ENCODE data around the gene PNPLA6. TPM values are rescaled to one million over a fixed set of nuclear protein-coding genes. Genes with fewer than 3 reads are reported as not detected.

PNPLA6 gene
- total RNA-seq, 1 donor from 2014 or later: 190 TPM

GRCh38 chr19:7492558-7492957 lies 43.0 kb upstream of the PNPLA6 start:
- Histone ChIP-seq H3K36me3 (no peaks in the 10 kb centered on the region), H3K27me3 (no peaks in the 10 kb centered on the region), H3K27ac (peak overlapping the region; percentile 36), H3K4me1 (peaks cover 15% of the 10 kb centered on the region), H3K4me3 (no peak overlapping the region), H3K9me3 (no peaks in the 10 kb centered on the region)
- TF ChIP-seq CTCF (IDR thresholded peaks at IDR 0.05): no peak
- intact Hi-C loops (cut with DNase I): no loop called here
- no peak for ATAC-seq
- no peak for DNase-seq

- DNase-seq (no peak), ATAC-seq (peak; percentile 52)
- H3K4me1 ChIP-seq: peaks cover 9% of the 10 kb centered on the region
- intact Hi-C loops (cut with DNase I): no loop called here
- peak overlapping the region; percentile 71 for H3K27ac ChIP-seq
- TF ChIP-seq CTCF (IDR thresholded peaks at IDR 0.05): peak; percentile 14
- no peaks in the 10 kb centered on the region for H3K27me3 ChIP-seq
- H3K4me3 ChIP-seq: no peak overlapping the region
- no peaks in the 10 kb centered on the region for H3K36me3 ChIP-seq
- H3K9me3 ChIP-seq: no peaks in the 10 kb centered on the region
Measured at GRCh38 chr19:7494416-7495098, 41.0 kb upstream of the PNPLA6 start.

GRCh38 chr19:7497292-7497691 lies 38.2 kb upstream of the PNPLA6 start:
- Histone ChIP-seq H3K36me3 (no peaks in the 10 kb centered on the region), H3K27ac (no peak overlapping the region), H3K4me1 (peaks cover 17% of the 10 kb centered on the region), H3K9me3 (no peaks in the 10 kb centered on the region), H3K27me3 (peaks cover 19% of the 10 kb centered on the region), H3K4me3 (no peak overlapping the region)
- peak; percentile 39 for TF ChIP-seq CTCF (IDR thresholded peaks at IDR 0.05)
- DNase-seq: no peak
- intact Hi-C loops (cut with DNase I): no loop called here
- ATAC-seq: peak; percentile 20

- Histone ChIP-seq H3K27ac (no peak overlapping the region), H3K9me3 (no peaks in the 10 kb centered on the region), H3K27me3 (peaks cover 24% of the 10 kb centered on the region), H3K36me3 (no peaks in the 10 kb centered on the region), H3K4me1 (peaks cover 10% of the 10 kb centered on the region), H3K4me3 (peak overlapping the region; percentile 39)
- no peak for TF ChIP-seq CTCF (IDR thresholded peaks at IDR 0.05)
- ATAC-seq (peak; percentile 72), DNase-seq (peak; percentile 76)
- intact Hi-C loops (cut with DNase I): no loop called here
Measured at GRCh38 chr19:7500811-7501450, 34.6 kb upstream of the PNPLA6 start.

- no peak overlapping the region for H3K4me3 ChIP-seq
- no peak for DNase-seq
- no peaks in the 10 kb centered on the region for H3K36me3 ChIP-seq
- no peaks in the 10 kb centered on the region for H3K9me3 ChIP-seq
- peaks cover 10% of the 10 kb centered on the region for H3K4me1 ChIP-seq
- no peak for TF ChIP-seq CTCF (IDR thresholded peaks at IDR 0.05)
- H3K27me3 ChIP-seq: peaks cover 24% of the 10 kb centered on the region
- ATAC-seq: no peak
- H3K27ac ChIP-seq: no peak overlapping the region
- intact Hi-C loops (cut with DNase I): no loop called here
Measured at GRCh38 chr19:7502552-7502951, 33.0 kb upstream of the PNPLA6 start.
